Esophagus squamous epithelium (tissue), 5 donors: ENCODE results near the gene SLC26A11. TPM values are rescaled to one million over a fixed set of nuclear protein-coding genes. Genes with fewer than 3 reads are reported as not detected.

ENCODE experiments used
- DNase-seq: peaks from one replicate; lab custom pipeline; 2025; lab: John Stamatoyannopoulos, UW
- H3K27ac ChIP-seq, 4 donors: fragments of 200-600 bp; sonication (generic); one replicate each; pipeline ENCODE4 v1.5.1; 2016 to 2019; ENCODE audit warnings: mild to moderate bottlenecking in 1 of 4
- H3K27me3 ChIP-seq, 4 donors: fragments of 200-600 bp; sonication (generic); 1 replicate in 3 of 4; 2 replicates in 1 of 4; pipeline versions ENCODE4 v1.5.1 to v1.6.0; 2017 to 2021; ENCODE audit warnings: antibody characterized with exemption in 1 of 4
- H3K36me3 ChIP-seq, 3 donors: fragments of 200-600 bp; sonication (generic); one replicate each; pipeline ENCODE4 v1.5.1; 2016 to 2019
- H3K4me1 ChIP-seq, 3 donors: fragments of 200-600 bp; sonication (generic); one replicate each; pipeline ENCODE4 v1.5.1; 2017 to 2019
- H3K4me3 ChIP-seq, 4 donors: fragments of 200-600 bp; sonication (generic); 1 replicate in 3 of 4; 2 replicates in 1 of 4; pipeline ENCODE4 v1.5.1; 2016 to 2019; ENCODE audit warnings: mild to moderate bottlenecking in 2 of 4, moderate library complexity in 1 of 4
- H3K9me3 ChIP-seq, 3 donors: fragments of 200-600 bp; sonication (generic); one replicate each; pipeline ENCODE4 v1.5.1; 2016 to 2019
- POLR2A ChIP-seq, 4 donors: fragments of 450-650 bp; IDR thresholded peaks; one replicate each; pipeline ENCODE4 v1.6.1; 2017; ENCODE audit warnings: antibody characterized with exemption in 4 of 4, mild to moderate bottlenecking in 4 of 4, moderate library complexity in 3 of 4
- WGBS, 2 donors: methylation state at CpG; one replicate each; pipeline ENCODE4 v1.1.5; 2018; 5-methylcytosine and 5-hydroxymethylcytosine counted together
- intact Hi-C: fragments of 100-400 bp; cut with DNase I; formaldehyde crosslinking; loops from one replicate; pipeline ENCODE4 v1.15.0; 2022
- total RNA-seq, 4 donors: library from RNA; depleted of rRNA; stranded (reverse); fragments of >200 nt; gene quantifications; one replicate each; pipeline ENCODE4 v1.1.0, GENCODE V29; 2016
- TF ChIP-seq, protein P1 (sequence below), 6 experiments: fragments of 450-650 bp in 4 of 6; fragments of 200-600 bp in 2 of 6; sonication (generic) in 2 of 6; IDR thresholded peaks; one replicate each; pipeline ENCODE4 v1.5.1; 2016 to 2019; ENCODE audit warnings: antibody characterized with exemption in 6 of 6, mild to moderate bottlenecking in 4 of 6, moderate library complexity in 4 of 6
- donor health status: DM: yes; HTN: yes; CAD: no.

Gene SLC26A11
- total RNA-seq, 4 donors from 2014 or later = 5.7 to 11.4 (median 7.6) TPM

DNA sequence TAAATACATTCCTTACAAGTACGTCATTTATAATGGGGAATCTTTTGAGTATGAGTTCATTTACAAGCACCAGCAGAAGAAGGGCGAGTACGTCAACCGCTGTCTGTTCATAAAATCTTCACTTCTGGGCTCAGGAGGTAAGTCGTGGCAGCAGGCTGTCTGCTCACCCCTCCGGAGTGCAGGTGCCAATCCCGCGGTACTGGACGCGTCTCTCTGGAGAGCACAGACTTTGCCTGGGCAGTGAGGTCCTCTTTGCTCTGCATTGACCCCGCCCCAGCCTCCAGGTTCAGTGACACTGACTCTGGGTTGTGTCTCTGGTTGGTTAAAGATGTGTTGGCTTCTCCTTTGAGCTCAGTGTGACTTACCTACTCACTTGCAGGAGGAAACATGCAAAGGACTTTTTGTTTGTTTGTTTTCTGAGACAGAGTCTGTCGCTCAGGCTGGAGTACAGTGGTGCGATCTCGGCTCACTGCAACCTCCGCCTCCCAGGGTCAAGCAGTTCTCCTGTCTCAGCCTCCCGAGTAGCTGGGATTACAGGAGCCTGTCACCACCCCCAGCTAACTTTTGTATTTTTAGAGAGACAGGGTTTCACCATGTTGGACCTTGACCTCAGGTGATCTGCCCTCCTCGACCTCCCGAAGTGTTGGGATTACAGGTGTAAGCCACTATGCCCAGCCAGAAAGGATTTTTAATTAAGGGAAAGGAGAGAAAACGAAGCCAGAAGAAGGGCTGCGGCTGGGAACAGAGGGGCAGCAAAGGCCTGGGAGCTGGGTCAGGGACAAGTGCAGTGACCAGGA is 71.7 kb downstream of the SLC26A11 start:
- Histone ChIP-seq H3K4me1 (no peaks in the 10 kb centered on the region), H3K36me3 (peaks cover 33 to 100% (median 89%) of the 10 kb centered on the region in 3 donors), H3K4me3 (no peak overlapping the region), H3K27ac (no peak overlapping the region), H3K27me3 (no peaks in the 10 kb centered on the region), H3K9me3 (no peaks in the 10 kb centered on the region)
- intact Hi-C loops = no loop called here
- DNase-seq = no peak
- TF ChIP-seq, protein P1, sequence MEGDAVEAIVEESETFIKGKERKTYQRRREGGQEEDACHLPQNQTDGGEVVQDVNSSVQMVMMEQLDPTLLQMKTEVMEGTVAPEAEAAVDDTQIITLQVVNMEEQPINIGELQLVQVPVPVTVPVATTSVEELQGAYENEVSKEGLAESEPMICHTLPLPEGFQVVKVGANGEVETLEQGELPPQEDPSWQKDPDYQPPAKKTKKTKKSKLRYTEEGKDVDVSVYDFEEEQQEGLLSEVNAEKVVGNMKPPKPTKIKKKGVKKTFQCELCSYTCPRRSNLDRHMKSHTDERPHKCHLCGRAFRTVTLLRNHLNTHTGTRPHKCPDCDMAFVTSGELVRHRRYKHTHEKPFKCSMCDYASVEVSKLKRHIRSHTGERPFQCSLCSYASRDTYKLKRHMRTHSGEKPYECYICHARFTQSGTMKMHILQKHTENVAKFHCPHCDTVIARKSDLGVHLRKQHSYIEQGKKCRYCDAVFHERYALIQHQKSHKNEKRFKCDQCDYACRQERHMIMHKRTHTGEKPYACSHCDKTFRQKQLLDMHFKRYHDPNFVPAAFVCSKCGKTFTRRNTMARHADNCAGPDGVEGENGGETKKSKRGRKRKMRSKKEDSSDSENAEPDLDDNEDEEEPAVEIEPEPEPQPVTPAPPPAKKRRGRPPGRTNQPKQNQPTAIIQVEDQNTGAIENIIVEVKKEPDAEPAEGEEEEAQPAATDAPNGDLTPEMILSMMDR (IDR thresholded peaks at IDR 0.05) = no peak
- no peak for TF ChIP-seq POLR2A (IDR thresholded peaks at IDR 0.05)
- WGBS, 2 donors = 85 to 95% methylated on average over 11 to 18 of the region's 20 CpGs

DNA sequence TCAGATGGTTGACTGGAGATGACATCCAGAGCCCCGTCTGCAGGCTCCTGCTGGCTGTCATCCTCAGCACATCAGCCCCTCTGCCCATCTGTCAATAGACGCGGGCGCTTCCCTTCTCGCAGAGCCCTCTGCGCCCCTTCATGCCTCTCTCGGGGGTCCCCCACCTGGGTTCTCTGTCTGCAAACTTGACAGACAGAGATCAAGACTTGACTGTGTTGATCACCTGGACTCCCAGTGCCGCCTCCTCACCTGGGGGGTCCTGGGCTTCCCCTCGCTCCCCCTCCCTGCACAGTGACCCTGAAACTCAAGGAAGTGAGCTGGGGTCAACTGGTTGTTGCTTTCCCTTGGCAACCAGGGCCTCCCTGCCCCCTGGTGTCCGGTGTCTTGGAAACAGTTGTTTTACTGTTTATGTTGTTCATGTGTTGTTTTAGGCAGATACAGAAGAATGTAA is 72.3 kb downstream of the SLC26A11 start:
- Histone ChIP-seq H3K4me3 (no peak overlapping the region), H3K4me1 (no peaks in the 10 kb centered on the region), H3K9me3 (no peaks in the 10 kb centered on the region), H3K36me3 (peaks cover 33 to 100% (median 91%) of the 10 kb centered on the region in 3 donors), H3K27ac (no peak overlapping the region), H3K27me3 (no peaks in the 10 kb centered on the region)
- no peak for DNase-seq
- no peak for TF ChIP-seq POLR2A (IDR thresholded peaks at IDR 0.05)
- TF ChIP-seq, protein P1 (IDR thresholded peaks at IDR 0.05) = no peak
- 90 to 95% methylated on average over 4 to 9 of the region's 10 CpGs for WGBS, 2 donors
- intact Hi-C loops = no loop called here

DNA sequence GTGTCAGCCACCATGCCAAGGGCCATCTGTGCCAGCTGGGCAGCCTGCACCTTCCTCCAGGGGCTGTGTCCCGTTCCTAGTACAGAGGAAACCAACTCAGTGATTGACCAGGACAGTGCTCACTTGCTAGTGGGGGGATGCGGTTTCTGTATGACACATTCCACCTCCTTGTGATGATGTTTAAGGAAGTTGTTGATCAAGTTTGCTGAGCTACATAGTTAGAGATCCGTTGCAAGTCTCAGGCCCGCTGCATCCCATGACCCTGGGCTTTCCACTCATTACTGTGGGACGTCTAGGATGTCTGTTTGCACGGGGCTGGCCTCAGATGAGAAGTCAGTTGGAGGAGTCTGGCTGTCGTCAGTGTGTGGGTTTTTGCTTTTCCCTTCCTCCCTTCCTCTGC is 74.0 kb downstream of the SLC26A11 start:
- no peaks in the 10 kb centered on the region for H3K27me3 ChIP-seq
- no peak overlapping the region for H3K27ac ChIP-seq
- no peaks in the 10 kb centered on the region for H3K4me1 ChIP-seq
- no peak overlapping the region for H3K4me3 ChIP-seq
- WGBS, 2 donors = 67 to 87% methylated on average over 5 to 6 of the region's 7 CpGs
- DNase-seq = no peak
- H3K36me3 ChIP-seq = peaks cover 32 to 100% (median 90%) of the 10 kb centered on the region in 3 donors
- H3K9me3 ChIP-seq = no peaks in the 10 kb centered on the region
- intact Hi-C loops = no loop called here
- TF ChIP-seq, protein P1 (IDR thresholded peaks at IDR 0.05) = no peak
- no peak for TF ChIP-seq POLR2A (IDR thresholded peaks at IDR 0.05)

DNA sequence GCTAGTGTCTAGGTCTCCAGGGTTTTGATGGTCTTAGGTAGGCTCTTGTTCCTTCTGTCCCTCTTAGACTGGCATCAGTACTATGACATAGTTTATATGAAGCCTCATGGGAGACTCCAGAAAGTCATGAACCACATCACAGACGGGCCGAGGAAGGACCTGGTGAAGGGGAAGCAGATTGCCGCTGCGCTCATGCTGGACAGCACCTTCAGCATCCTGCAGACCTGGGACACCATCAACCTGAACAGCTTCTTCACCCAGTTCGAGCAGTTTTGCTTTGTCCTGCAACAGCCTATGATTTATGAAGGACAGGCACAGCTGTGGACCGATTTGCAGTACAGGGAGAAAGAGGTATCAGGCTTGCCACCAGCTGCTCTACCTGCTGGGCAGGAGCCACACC is 74.4 kb downstream of the SLC26A11 start:
- peaks cover 32 to 100% (median 90%) of the 10 kb centered on the region in 3 donors for H3K36me3 ChIP-seq
- no peak overlapping the region for H3K4me3 ChIP-seq
- no peaks in the 10 kb centered on the region for H3K4me1 ChIP-seq
- intact Hi-C loops = no loop called here
- no peak for DNase-seq
- H3K27me3 ChIP-seq = no peaks in the 10 kb centered on the region
- H3K27ac ChIP-seq = no peak overlapping the region
- 92 to 100% methylated on average over 1 to 4 of the region's 6 CpGs for WGBS, 2 donors
- H3K9me3 ChIP-seq = no peaks in the 10 kb centered on the region
- TF ChIP-seq, protein P1 (IDR thresholded peaks at IDR 0.05) = no peak
- TF ChIP-seq POLR2A (IDR thresholded peaks at IDR 0.05) = no peak

DNA sequence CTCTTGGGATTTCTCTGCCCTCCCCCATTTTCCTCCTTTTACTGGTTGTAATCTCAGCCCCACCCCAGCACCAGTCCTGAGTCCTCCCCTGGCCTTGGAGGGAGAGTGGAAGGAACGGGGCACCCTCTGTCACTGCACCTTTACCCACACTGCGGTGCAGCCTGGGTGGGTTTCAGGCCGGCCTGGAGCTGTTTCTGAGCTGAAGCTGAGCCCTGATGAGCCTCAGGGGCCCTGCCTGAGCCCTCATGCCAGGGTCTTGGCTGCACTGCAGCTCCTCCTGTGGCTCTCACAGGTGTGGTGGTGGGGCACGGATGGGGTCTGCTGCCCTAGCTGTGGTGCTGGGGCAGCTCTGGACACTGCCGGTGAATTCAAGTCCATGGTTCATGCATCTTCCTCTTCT is 74.9 kb downstream of the SLC26A11 start:
- Histone ChIP-seq H3K27me3 (no peaks in the 10 kb centered on the region), H3K27ac (no peak overlapping the region), H3K36me3 (peaks cover 27 to 100% (median 89%) of the 10 kb centered on the region in 3 donors), H3K4me1 (no peaks in the 10 kb centered on the region), H3K4me3 (no peak overlapping the region), H3K9me3 (no peaks in the 10 kb centered on the region)
- TF ChIP-seq, protein P1 (IDR thresholded peaks at IDR 0.05) = no peak
- no peak for TF ChIP-seq POLR2A (IDR thresholded peaks at IDR 0.05)
- intact Hi-C loops = no loop called here
- DNase-seq = no peak
- WGBS, 2 donors = 83 to 90% methylated on average over 3 of the region's 5 CpGs
